NK-92 (cell line): ENCODE data around the gene SAMD4B.
A peak's percentile ranks its signal among the peaks of the same experiment; 100 is the strongest.
"Not testable (repeated sequence)": the region's sequence is repeated elsewhere in the genome, so short reads cannot be mapped to it uniquely, and the experiment has no call there.

ENCODE experiments used
- DNase-seq: peaks from one replicate; lab custom pipeline; 2025; ENCODE audit not compliant: unreplicated experiment; lab: John Stamatoyannopoulos, UW

SAMD4B gene, protein sequence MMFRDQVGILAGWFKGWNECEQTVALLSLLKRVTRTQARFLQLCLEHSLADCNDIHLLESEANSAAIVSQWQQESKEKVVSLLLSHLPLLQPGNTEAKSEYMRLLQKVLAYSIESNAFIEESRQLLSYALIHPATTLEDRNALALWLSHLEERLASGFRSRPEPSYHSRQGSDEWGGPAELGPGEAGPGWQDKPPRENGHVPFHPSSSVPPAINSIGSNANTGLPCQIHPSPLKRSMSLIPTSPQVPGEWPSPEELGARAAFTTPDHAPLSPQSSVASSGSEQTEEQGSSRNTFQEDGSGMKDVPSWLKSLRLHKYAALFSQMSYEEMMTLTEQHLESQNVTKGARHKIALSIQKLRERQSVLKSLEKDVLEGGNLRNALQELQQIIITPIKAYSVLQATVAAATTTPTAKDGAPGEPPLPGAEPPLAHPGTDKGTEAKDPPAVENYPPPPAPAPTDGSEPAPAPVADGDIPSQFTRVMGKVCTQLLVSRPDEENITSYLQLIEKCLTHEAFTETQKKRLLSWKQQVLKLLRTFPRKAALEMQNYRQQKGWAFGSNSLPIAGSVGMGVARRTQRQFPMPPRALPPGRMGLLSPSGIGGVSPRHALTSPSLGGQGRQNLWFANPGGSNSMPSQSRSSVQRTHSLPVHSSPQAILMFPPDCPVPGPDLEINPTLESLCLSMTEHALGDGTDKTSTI

DNA sequence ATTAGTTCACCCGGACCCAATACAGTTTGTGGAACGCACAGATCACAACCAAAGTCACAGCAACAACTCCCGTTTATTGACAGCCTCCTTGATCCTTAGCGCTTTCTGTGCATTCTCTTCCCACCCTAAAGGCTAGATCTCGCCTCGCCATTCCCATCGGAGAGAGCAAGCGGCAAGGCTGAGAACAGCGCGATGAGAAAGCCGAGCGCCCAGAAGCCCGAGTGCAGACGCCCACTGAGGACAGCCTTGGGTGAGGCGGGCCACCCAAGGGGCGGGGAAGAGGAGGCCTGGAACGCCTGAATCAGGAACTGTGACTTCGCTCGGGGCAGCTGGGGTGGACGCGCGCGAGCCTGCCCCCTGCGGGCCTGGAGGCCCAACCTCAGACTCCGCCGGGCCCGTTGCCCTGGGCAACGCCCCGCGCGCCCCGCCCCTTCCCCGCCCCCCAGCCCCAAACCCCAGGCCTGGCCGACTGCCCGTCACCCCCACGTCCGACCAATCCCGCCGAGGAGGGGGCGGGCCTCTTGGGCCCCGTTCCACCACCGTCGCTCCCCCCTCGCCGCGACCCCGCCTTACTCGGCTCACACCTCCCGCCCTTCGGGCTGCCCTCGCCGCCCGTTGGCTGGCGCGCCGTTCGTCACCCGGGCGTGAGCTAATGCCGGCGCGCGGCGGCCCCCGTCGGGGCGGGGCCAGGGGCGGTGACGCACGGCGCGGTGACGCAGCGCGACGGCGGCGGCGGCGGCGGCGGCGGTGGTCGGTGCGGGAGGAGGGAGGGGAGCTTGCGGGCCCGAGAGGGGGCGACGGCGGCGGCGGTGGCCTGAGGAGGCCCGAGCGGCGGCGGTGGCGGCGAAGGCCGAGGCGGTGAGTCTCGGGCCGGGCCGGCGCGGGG lies at the start of gene SAMD4B:
TSS of gene SAMD4B (plus strand) at position 703 of the 886 bp plus-strand sequence. CDS start 14,473 bp downstream, outside the sequence.
- peak; percentile 78 for DNase-seq

DNA sequence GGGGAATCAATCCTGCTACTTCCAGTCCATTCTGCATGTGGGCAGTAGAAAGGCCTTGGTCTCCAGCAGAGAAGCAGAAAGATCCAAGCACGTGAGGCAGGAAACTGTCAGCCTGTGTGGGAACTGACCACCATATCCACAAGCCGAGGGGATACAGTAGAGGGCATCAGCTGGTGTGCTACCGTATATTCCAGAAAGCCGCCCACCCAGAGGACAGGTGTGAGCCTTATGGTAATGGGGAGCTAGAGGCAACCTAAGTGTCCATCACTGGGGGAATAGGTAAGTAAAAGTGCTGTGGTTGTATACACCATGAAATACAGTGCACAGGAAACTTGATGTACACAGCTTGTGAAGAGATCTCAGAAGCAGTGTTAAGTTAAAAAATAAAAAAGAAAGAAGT lies 48.8 kb upstream of the SAMD4B start:
- no peak for DNase-seq

DNA sequence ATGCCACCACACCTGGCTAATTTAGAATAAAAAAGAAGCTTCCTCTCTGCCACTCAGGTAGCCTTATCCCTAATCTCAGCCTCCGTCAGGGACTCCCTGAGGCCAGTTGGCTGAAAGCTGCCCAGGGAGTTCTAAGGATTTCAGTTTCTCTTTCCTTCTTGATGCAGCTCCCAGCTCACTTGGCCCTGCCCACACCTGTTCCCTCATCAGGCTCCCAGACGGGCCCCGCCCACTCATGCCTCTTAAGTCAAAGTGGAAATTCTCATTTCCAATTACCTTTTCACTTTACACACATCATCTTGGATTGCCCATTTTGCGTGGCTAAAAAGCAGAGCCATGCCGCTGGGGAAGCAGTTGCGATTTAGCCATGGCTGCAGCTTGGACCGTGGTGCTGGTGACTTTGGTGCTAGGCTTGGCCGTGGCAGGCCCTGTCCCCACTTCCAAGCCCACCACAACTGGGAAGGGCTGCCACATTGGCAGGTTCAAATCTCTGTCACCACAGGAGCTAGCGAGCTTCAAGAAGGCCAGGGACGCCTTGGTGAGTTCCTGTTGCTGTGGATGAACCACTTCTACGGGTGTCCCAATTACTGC lies 46.1 kb upstream of the SAMD4B start, which contains the start of gene IFNL1:
TSS of gene IFNL1 (plus strand) at position 353 of the 591 bp plus-strand sequence. CDS start at position 368, 15 bp downstream.
- no peak for DNase-seq

DNA sequence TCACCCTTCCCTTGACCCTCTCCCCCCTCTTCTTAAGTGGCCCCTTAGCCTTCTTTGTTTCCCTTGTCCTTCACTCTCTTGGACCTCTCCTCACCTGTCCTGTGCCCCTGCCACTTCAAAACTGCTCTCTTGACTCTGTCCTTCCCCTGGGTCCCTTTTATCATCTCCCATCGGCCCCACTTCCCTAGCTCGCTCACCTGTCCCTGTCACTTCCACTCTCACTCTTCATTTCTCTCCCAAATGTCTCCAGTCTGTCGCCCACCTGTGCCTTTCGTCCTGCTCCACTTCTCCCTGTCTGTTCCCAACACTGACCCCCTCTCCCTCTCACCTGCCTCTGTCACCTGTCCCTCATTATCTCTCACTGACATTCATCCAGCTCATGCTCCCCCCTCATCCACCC lies 45.3 kb upstream of the SAMD4B start:
- DNase-seq, result no peak

DNA sequence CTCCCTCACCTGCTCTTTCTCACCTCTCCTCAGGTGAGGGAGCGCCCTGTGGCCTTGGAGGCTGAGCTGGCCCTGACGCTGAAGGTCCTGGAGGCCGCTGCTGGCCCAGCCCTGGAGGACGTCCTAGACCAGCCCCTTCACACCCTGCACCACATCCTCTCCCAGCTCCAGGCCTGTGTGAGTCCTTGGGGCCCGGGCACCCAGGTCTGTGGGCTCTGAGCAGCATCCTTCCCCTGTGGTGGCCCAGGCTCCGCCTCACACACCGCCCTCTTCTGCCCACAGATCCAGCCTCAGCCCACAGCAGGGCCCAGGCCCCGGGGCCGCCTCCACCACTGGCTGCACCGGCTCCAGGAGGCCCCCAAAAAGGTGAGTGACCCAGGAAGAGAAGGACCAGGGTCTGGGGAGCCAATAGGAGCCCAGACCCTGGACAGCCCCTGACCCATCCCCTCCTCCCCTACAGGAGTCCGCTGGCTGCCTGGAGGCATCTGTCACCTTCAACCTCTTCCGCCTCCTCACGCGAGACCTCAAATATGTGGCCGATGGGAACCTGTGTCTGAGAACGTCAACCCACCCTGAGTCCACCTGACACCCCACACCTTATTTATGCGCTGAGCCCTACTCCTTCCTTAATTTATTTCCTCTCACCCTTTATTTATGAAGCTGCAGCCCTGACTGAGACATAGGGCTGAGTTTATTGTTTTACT lies 44.1 kb upstream of the SAMD4B start:
- DNase-seq, result no peak

DNA sequence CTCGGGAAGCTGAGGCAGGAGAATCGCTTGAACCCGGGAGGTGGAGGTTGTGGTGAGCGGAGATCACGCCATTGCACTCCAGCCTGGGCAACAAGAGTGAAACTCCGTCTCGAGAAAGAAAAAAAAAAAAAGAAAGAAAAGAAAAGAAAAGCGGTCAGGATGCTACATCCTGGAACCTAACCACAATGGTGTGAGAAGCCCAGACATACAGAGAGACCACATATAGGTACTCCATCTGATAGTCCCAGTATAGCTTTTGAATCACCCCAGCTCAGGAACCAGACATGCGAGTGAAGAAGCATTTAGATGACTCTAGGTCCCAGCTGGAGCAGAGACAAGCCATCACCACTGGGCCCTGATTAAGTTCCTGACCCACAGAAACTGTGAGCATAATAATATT lies 42.8 kb upstream of the SAMD4B start:
- no peak for DNase-seq

DNA sequence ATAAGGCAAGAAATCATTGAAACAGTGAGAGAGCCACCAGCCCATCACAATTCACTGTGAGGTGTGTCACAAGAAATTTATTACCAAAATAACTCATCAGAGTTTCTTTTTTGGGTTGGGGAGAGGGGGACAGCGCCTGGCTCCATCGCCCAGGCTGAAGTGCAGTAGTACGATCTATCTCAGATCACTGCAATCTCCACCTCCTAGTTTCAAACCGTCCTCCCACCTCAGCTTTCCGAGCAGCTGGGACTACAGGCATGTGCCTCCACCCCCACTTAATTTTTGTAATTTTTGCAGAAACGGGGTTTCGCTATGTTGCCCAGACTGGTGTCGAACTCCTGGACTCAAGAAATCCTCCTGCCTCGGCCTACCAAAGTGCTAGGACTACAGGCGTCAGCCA lies 42.4 kb upstream of the SAMD4B start:
- no peak for DNase-seq

DNA sequence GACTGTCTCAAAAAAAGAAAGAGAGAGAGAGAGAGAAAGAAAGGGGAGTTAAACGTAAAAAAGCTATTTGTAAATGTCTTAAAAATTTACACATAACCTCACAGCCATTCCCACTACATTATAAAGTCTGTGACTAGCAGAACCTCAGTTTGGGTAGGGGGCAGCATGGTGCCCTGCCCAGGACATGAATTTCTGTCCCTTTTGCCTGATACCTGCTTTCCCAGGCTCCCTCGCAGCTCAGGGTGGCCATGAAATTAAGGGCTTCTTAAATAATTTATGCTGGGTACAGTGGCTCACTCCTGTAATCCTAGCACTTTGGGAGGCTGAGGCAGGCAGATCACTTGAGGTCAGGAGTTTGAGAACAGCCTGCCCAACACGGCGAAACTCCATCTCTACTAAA lies 41.2 kb upstream of the SAMD4B start:
- no peak for DNase-seq

DNA sequence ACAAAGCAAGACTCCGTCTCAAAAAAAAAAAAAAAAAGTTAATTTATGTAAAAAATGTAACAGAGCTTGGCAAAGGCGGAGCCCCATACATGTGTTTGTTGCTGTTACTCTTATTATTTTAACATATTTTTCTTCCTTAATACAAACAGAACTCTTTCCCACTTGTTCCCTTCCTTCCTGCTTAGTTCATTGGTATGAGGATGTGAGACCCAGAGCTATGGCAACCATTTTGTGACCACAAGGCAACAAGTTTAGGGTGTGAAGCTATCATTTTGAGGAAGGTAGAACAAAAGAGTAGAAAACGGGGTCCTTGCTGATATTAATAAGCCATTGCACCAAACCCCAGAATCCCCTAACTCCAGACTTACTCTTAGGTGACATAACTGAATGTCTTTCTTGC lies 40.7 kb upstream of the SAMD4B start:
- no peak for DNase-seq

DNA sequence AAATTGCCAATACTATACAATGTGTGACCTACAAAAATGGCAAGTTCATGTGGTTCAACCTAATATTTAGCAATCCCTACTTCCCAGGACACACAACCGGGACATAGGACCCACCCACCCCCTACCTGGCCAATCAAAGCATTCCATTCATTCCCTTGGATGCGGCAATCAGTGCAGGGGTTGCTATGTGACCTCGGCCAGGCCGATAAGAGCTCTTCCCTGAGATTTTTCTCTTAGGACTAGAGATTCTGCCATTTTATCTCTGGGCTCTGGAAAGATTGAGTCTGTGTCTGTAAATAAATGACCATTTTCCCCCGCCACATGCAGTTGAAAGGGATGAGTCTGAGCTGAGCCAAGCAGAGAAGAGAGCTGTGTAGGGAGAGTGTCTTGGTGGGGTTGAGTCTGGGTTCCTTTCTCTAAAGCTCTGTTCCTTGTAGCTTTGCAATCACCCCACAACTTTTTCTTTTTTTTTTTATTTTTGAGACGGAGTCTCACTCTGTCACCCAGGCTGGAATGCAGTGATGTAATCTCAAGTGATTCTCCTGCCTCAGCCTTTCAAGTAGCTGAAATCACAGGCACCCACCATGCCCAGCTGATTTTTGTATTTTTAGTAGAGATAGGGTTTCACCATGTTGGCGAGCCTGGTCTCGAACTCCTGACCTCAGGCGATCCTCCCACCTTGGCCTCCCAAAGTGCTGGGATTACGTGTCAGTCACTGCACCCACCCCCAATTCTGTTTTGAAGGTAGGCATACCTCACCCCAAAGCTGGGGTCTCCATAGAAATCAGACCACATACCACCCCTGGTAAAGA lies 38.6 kb upstream of the SAMD4B start:
- no peak for DNase-seq

DNA sequence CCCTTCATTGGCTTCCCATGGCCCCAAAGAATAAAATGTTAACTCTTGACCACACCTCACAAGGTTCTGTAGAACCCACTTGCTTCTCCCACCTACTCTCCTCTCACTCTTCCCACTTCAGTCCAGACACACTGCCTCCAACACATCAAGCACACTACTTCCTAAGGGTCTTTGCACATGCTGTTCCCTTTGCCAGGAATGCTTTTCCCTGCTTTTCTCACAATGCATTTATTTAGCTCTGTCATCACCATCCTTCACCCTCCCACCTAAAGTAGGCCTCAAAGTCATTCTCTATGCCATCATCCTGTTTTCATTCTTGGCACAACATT lies 38.1 kb upstream of the SAMD4B start:
- no peak for DNase-seq

DNA sequence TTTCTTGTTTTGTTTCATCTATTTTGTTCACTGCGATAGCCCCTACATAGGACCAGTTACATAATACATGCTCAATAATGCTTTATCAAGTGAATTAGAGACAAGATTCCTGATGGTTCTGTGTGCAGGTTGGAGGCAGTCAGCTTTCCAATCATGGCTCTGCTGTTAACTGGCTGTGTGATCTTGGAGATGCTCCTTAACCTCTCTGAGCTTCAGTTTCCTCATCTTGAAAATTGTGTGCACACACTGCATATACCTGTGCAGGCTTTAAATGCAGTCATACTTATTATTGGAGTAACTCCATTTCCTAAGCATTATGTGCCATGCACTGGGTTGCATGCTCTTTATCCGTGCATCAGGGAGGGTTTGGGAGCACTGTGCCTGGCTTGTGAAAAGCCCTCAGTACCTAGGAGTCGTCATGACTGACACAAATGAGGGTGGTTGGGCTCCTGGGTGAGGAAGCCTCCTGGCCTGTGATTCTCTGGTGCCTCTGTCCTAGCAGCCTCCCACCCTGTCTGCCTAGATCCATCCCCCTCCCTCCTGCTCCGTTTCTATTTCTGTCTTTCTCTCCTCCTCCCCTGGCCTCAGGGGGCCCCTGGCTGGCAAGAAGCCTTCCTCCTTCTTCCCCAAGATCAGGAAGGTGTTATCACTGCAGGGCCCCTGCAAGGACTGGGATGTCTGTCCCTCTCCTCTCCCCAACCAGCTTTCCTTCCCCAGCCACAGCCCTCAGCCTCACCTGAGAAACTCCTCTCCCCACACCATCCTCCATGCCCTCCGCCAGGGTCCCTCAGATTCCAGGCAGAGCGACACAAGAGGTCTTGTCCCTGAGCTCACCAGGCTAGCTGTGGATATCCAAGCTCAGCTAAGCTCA lies 37.3 kb upstream of the SAMD4B start:
- no peak for DNase-seq

DNA sequence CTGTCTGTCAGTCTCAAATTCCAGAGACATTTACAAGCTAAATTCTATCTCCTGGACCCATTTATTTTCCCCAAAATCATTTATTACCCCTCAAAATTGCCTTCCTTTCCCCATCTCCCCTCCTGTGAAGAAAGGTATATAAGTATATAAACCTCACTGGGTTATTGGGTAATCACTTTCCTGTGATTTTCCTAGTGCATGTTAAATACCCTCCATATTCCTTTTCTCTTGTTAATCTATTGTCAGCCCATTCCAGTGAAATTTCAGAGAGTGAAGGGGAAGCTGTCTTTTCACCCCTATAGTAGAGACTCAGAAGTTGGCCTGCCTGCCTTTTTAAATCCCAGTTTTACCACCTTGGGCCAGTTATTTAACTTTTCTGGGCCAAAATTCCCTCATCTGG lies 36.1 kb upstream of the SAMD4B start:
- no peak for DNase-seq

DNA sequence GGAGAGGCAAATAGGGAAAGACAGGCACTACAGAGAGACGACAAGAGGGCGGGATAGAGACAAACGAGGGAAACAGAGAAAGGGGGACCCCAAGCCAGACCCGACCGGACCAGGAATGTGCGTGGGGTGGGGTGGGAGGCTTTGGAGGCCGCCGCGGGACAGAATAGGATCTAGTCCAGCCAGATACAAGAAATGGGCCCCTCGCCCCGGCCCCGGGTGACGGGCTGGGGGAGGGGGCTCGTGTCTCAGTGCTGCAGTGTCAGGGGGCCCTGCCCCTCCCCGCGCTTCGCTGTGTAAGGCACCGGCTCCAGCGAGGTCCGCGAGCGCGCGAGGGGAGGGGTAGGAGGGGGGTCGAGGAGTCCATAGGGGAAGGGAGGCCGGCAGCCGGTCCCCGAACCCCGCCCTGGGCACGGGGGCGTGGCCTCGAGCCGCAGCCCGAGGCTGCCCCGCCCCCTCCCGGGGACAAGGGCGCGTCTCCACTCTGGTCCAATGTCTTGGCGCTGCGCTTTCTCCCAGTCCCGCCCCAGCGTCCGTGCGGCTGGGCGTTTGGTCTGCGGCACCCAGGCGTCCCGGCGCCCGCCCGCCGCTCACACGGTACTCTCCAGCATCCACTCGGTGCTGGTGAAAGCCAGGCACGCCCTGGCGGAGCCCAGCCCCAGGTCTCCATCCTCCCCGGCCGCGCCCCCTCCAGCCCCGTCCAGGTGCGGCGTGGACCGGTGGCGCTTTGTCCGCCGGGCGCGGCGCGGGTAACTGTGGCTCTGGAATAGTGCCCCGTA lies 35.0 kb upstream of the SAMD4B start:
- no peak for DNase-seq

DNA sequence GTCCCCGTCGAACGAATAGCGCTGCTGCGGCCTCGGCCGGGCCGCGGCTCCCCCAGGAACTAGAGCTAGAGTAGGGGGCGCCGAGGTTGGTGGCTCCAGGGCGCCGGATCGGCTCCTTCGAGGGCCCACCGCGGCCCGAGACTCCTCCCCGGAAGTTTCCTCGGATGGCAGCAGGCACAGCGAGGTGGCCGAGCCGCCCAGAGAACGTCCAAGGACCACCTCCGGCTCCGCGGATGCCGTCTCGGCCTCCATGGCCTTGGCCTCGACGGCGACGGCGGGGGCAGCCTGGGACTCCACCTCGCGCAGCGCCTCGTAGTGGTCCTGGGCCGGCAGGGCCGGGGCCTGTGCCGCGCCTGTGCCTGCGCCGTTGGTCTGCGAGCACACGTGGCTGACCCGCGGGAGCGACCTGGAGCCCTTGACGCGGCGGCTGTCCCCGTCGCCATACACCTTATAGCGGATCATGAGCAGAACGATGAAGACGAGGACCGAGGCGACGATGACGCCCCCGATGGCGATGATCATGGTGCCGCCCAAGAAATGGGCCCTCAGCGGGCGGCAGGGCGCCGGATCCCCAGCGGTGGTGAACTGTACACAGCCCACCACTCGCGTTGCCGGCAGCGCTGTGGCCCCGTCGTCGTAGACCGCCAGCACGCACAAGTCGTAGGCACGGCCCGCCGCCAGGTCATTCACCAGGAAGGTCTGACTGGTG lies 34.2 kb upstream of the SAMD4B start:
- DNase-seq, result no peak

DNA sequence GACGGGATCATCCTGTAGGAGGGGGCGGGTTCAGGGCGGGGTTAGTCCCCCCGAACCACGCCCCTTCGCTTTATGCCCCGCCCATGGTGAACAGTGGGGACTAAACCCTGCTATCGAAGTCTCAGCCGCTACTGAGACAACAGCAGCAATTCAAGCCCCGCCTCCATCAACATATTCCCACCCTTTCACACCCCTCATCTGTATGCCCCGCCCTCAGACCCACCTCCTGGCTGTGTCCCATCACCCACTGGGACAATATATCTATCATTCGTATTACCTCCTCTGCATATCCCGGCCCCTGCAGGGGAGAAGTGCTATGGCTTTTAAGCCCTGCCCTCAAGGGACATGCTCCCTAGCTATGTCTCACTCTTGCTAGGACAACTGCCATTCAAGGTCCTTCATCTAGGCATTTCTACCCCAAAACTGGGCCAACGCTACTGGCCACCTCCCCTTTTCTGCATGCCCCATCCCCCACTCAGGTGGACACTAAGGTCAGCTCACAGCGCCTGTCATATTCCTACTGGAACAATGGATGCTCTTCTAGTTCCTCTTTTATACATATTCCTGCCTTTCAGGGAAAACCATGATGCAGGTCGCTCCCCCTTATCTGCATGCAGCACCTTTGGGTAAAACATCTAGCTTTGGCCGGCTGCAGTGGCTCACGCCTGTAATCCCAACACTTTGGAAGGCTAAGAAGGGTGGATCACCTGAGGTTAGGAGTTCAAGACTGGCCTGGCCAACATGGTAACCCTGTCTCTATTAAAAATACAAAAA lies 33.5 kb upstream of the SAMD4B start:
- DNase-seq, result no peak

DNA sequence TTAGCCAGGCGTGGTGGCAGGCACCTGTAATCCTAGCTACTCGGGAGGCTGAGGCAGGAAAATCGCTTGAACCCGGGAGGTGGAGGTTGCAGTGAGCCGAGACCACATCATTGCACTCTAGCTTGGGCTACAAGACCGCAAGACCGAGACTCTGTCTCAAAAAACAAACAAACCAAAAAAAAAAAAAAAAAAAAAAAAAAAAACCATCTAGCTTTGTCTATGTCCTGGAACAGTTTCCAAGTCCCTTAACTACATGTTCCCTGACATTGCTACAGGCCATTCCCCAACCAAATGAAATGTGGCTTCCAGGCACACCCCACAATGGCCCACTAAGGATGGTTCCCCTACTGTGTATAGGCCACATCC lies 32.9 kb upstream of the SAMD4B start:
- not testable (repeated sequence) for DNase-seq
